Tibial nerve (tissue), 4 donors: ENCODE data around the gene WDR27.

ENCODE experiments used
- EP300 ChIP-seq, 2 donors: sonication (generic); formaldehyde crosslinking; IDR thresholded peaks; one replicate each; pipeline ENCODE4 v1.6.1; 2017; ENCODE audit warnings: antibody characterized with exemption in 2 of 2, mild to moderate bottlenecking in 1 of 2
- POLR2A ChIP-seq, 2 donors: fragments of 450-650 bp; IDR thresholded peaks; one replicate each; pipeline ENCODE4 v1.6.1; 2017; ENCODE audit warnings: antibody characterized with exemption in 2 of 2, mild to moderate bottlenecking in 2 of 2, moderate library complexity in 2 of 2
- TF ChIP-seq, protein P1 (sequence below), 5 experiments: fragments of 200-600 bp in 3 of 5; fragments of 450-650 bp in 2 of 5; sonication (generic) in 3 of 5; IDR thresholded peaks; one replicate each; pipeline ENCODE4 v1.5.1; 2016 to 2019; ENCODE audit warnings: antibody characterized with exemption in 5 of 5, mild to moderate bottlenecking in 3 of 5, moderate library complexity in 2 of 5

DNA sequence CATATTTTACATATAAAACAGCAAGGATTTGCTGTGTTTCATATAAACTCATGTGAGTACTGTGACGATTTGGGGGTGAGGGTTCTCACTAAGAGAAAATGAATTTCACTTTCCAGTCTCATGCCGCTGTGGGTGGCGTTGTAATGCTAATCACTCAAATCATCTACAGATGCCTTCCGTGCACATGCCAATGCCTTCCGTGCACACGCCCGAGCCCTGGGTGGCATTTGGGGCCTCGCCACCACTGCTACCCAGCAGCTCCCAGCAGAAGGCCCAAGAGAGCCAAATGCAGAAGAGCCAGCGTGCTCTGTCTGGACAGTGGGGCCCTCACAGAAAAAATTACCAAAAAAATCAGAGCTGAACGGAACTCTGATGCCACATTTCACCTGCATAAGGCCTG lies 53.7 kb downstream of the WDR27 start:
- TF ChIP-seq POLR2A (IDR thresholded peaks at IDR 0.05) (no peak), EP300 (IDR thresholded peaks at IDR 0.05) (no peak)
- TF ChIP-seq, protein P1, sequence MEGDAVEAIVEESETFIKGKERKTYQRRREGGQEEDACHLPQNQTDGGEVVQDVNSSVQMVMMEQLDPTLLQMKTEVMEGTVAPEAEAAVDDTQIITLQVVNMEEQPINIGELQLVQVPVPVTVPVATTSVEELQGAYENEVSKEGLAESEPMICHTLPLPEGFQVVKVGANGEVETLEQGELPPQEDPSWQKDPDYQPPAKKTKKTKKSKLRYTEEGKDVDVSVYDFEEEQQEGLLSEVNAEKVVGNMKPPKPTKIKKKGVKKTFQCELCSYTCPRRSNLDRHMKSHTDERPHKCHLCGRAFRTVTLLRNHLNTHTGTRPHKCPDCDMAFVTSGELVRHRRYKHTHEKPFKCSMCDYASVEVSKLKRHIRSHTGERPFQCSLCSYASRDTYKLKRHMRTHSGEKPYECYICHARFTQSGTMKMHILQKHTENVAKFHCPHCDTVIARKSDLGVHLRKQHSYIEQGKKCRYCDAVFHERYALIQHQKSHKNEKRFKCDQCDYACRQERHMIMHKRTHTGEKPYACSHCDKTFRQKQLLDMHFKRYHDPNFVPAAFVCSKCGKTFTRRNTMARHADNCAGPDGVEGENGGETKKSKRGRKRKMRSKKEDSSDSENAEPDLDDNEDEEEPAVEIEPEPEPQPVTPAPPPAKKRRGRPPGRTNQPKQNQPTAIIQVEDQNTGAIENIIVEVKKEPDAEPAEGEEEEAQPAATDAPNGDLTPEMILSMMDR (IDR thresholded peaks at IDR 0.05): no peak
